Measurements from ENCODE around the gene VGLL3.

VGLL3 gene

GRCh38 chr3:86948822-86949221 lies 42.1 kb downstream of the VGLL3 start:
- no peak for DNase-seq

- DNase-seq, result no peak
Observed at GRCh38 chr3:86942206-86942605, 48.7 kb downstream of the VGLL3 start.

GRCh38 chr3:86938416-86939105 lies 52.4 kb downstream of the VGLL3 start:
- no peak for DNase-seq

DNA sequence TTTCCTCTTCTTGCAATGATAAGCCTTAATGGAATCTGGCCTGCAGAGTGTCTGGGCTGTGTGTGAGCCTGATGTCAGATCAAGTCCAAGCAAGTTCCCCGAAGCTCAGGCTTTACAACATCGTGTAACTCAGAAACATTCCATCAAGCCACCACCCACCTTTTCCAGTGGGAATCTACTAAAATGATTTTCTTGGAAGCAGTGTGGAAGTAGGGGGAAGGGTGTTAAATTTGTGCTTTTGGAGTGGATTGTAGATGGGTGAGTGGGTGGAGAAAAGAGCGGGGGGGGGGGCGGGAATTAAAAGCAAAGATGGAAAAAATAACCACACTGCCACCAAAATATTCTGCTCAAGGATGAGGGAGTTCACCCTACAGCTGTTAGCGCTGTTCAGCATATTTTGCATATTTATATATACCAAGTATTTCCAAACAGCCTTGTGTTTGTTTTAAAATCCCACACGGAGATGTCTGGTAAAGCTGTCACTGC lies 53.6 kb downstream of the VGLL3 start:
- DNase-seq, result no peak

DNA sequence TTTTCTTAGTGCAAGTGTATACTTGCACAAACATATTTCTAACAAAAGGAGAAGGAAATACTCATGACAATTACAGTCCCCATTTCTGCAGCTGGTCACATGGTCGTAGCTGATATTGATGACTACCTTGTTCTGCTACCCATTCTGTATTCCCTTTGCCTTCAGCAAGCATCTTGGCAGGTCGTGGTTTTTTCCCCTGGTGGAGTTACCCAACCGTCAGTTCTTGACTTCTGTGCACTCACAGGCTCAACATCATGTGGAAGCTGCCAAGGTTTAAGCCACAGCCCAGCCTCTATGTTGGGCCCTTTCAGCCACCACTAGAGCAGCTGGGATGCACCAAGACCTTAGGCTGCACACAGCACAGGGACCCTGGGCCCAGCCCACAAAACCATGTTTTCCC lies 56.1 kb downstream of the VGLL3 start:
- no peak for DNase-seq

GRCh38 chr3:86930831-86931230 lies 60.1 kb downstream of the VGLL3 start:
- no peak for DNase-seq

GRCh38 chr3:86930181-86930580 lies 60.8 kb downstream of the VGLL3 start:
- no peak for DNase-seq

- no peak for DNase-seq
Observed at GRCh38 chr3:86929046-86929445, 61.9 kb downstream of the VGLL3 start.

- no peak for DNase-seq
Observed at GRCh38 chr3:86923071-86923491, 67.9 kb downstream of the VGLL3 start.

- no peak for DNase-seq
Observed at GRCh38 chr3:86921971-86922680, 68.8 kb downstream of the VGLL3 start.

DNA sequence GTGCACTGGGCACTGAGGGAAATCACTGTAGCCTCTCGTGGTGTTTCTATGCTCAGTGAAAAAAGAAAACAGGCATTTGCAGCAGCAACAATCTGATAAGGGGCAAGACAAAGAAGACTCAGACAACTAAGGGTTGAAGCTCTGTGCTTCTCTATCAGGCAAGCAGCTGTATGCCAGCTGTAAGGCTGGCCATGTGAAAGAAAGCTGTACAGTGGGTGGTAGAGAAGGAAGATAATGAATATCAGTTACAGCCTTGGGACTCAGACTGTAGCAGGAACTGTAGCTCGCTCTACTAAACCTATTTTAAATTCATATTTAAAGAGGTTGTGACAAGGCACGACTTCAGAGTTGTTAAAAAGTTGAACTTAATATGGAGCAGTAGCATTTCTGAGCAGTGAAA lies 76.3 kb downstream of the VGLL3 start:
- DNase-seq, result no peak

- no peak for DNase-seq
Observed at GRCh38 chr3:86913160-86913559, 77.8 kb downstream of the VGLL3 start.

GRCh38 chr3:86895202-86895601 lies 95.7 kb downstream of the VGLL3 start:
- DNase-seq, result no peak

DNA sequence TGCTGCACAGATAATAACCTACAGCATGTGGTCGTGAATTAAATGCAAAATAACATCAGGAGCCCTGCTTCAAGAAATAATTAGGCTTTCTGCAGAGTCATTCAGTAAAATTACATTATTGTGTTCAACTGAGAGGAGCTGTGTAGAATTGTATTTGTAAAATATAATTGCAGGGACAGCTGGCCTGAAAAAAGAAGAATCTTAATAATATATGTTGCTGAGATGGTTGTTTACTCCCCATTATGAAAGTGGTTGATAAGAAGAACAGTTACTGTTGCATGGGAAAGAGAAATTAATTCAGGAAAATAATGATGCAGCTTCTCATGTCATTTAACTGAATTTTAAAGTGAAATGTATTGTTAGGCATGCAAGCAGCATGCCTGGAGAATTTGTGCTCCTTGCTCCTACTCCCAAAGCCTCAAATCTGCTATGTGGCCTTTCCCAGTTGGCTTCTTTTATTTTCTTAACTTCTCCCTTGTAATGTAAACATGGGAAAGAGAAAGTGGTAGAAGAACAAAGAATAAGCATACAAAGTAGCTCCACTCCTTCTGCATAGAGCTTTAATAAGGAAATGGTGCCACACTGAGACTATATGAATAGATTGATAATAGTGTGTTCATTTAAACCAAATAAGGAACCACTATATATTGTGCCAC lies 100.1 kb downstream of the VGLL3 start:
- no peak for DNase-seq
